Fibroblast of lung (primary cell): ENCODE measurements around the gene NDUFV2.

Experiments
- CTCF ChIP-seq, 2 donors: IDR thresholded peaks in 1 of 2; conservative IDR thresholded peaks in 1 of 2; 1 replicate in 1 of 2; 2 replicates in 1 of 2; pipeline ENCODE4 v1.5.1; 2011 to 2012; ENCODE audit warnings: low read length in 2 of 2, control low read depth in 1 of 2, inconsistent platforms in 1 of 2, low read depth in 1 of 2, mild to moderate bottlenecking in 1 of 2
- EZH2 ChIP-seq: IDR thresholded peaks from 2 replicates; pipeline ENCODE4 v1.5.1; 2012; ENCODE audit warnings: low read length, control low read depth, mild to moderate bottlenecking; ENCODE audit errors: missing control alignments

GRCh38 chr18:9124824-9125223, 22.3 kb downstream of the NDUFV2 start:
- TF ChIP-seq CTCF (conservative IDR thresholded peaks at IDR 0.05 in 1 of 2, IDR thresholded peaks at IDR 0.05 in 1 of 2; ENCODE audit: low read depth in 1 of 2, low read length in 2 of 2) (no peak), EZH2 (no peak)
